SK-N-MC (cell line): Measurements from ENCODE around the gene RARS2.
A peak's percentile ranks its signal among the peaks of the same experiment; 100 is the strongest.

Experiments used
- DNase-seq: peaks from one replicate; pipeline ENCODE4 v3.0.0-alpha.2; 2011; ENCODE audit warnings: low read depth, low spot score
- H3K27ac ChIP-seq: fragments of 200-600 bp; sonication (generic); 2 replicates; pipeline ENCODE4 v1.5.1; 2016; ENCODE audit warnings: mixed run types
- H3K36me3 ChIP-seq: fragments of 200-600 bp; sonication (generic); 2 replicates; pipeline ENCODE4 v1.6.1; 2017; ENCODE audit warnings: antibody characterized with exemption, low read length, mixed read lengths; ENCODE audit not compliant: insufficient read depth
- H3K4me3 ChIP-seq: fragments of 200-600 bp; sonication (generic); 2 replicates; pipeline ENCODE4 v1.5.1; 2016
- H3K9ac ChIP-seq: fragments of 200-600 bp; sonication (generic); 2 replicates; pipeline ENCODE4 v1.8.0; 2017; ENCODE audit warnings: mixed run types, mixed read lengths; ENCODE audit not compliant: insufficient read length
- H3K9me3 ChIP-seq: fragments of 200-600 bp; sonication (generic); 2 replicates; pipeline ENCODE4 v1.6.1; 2017; ENCODE audit warnings: low read depth, mild to moderate bottlenecking, antibody characterized with exemption, low read length, moderate library complexity, mixed read lengths
- EZH2 ChIP-seq: fragments of 200-600 bp; sonication (generic); IDR thresholded peaks from one replicate; pipeline ENCODE4 v1.6.1; 2017; ENCODE audit warnings: antibody characterized with exemption
- FOXP2 ChIP-seq: optimal IDR thresholded peaks from 2 replicates; pipeline ENCODE3; 2011; ENCODE audit warnings: mild to moderate bottlenecking, moderate library complexity; ENCODE audit not compliant: insufficient read depth; ENCODE audit errors: extremely low read length, control extremely low read depth
- POLR2AphosphoS5 ChIP-seq: IDR thresholded peaks from 2 replicates; pipeline ENCODE4 v1.6.1; 2012; ENCODE audit warnings: mild to moderate bottlenecking, low read depth, low read length, borderline replicate concordance

The RARS2 gene

DNA sequence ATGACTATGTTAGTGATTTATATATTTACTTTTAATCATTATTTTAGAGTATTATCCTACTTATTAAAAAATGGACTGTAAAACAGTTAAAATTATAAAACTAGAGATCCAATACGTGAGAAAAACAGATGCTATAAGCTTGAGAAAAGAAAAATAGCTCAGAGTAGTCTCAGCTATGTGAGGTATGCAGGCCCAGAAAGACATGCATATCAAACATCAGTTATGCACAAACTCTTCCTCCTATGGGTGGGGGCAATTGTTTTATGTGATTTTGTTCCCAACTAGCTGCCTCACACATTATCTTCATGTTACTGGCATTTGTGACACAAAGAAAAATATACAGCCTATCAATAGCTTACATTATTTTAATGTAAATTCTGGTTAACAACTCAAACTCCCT, 28.8 kb downstream of the RARS2 start:
- Histone ChIP-seq H3K36me3 (peaks cover 32% of the 10 kb centered on the region), H3K9me3 (no peaks in the 10 kb centered on the region), H3K9ac (no peak overlapping the region), H3K27ac (no peak overlapping the region), H3K4me3 (no peak overlapping the region)
- no peak for DNase-seq
- no peak for TF ChIP-seq EZH2
- no peak for TF ChIP-seq FOXP2
- no peak for TF ChIP-seq POLR2AphosphoS5

GRCh38 chr6:87558446-87558845, 31.3 kb downstream of the RARS2 start:
- Histone ChIP-seq H3K27ac (no peak overlapping the region), H3K4me3 (no peak overlapping the region), H3K9ac (no peak overlapping the region), H3K36me3 (peaks cover 28% of the 10 kb centered on the region), H3K9me3 (no peaks in the 10 kb centered on the region)
- no peak for DNase-seq
- TF ChIP-seq FOXP2 (no peak), EZH2 (no peak)

DNA sequence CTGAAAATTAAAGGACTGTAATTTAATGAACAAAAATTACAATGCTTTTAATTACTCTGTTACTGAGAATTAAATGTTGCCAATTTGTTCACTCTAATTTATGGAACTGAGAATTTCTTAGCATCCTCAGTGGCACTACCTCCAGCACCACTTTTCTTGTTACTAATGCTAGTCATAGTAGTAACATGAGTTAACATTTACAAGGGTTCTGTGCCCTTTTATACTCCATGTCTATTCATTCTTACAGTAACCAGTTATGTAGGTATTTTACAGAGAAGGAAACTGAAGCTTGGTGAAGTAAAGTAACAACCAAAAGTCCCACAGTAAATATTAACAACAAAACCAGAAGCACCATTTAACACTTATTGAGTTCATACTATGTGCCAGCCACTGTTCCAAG, 34.3 kb downstream of the RARS2 start:
- TF ChIP-seq EZH2 (no peak), POLR2AphosphoS5 (no peak), FOXP2 (no peak)
- H3K9me3 ChIP-seq = no peaks in the 10 kb centered on the region
- H3K9ac ChIP-seq = no peak overlapping the region
- no peak for DNase-seq
- no peak overlapping the region for H3K4me3 ChIP-seq
- no peak overlapping the region for H3K27ac ChIP-seq
- H3K36me3 ChIP-seq = peaks cover 14% of the 10 kb centered on the region

GRCh38 chr6:87553159-87553765, 36.5 kb downstream of the RARS2 start:
- TF ChIP-seq EZH2 (no peak), FOXP2 (no peak), POLR2AphosphoS5 (no peak)
- no peak for DNase-seq
- peaks cover 31% of the 10 kb centered on the region for H3K36me3 ChIP-seq
- H3K27ac ChIP-seq = no peak overlapping the region
- no peak overlapping the region for H3K9ac ChIP-seq
- H3K9me3 ChIP-seq = no peaks in the 10 kb centered on the region
- no peak overlapping the region for H3K4me3 ChIP-seq

DNA sequence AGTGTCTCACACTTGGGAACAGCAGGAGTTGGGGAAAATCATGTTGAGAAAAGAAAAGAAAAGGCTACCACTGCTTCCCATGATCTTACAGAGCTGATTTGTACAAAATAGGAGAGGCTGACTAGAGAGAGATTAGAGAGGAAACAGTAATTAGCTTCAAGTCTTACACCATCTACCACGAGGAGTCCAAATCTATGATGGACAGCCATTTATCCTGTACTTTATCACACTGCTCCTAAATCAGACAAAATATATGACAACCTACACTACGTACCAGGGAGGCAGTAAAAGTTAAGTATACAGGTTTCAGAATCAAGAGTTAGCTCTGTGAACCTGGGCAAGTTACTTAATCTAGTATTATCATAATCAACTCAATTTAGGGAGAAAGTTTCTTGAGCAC, 38.0 kb downstream of the RARS2 start:
- Histone ChIP-seq H3K36me3 (peaks cover 31% of the 10 kb centered on the region), H3K27ac (no peak overlapping the region), H3K4me3 (no peak overlapping the region), H3K9ac (no peak overlapping the region), H3K9me3 (no peaks in the 10 kb centered on the region)
- DNase-seq = no peak
- no peak for TF ChIP-seq EZH2
- no peak for TF ChIP-seq POLR2AphosphoS5
- no peak for TF ChIP-seq FOXP2

DNA sequence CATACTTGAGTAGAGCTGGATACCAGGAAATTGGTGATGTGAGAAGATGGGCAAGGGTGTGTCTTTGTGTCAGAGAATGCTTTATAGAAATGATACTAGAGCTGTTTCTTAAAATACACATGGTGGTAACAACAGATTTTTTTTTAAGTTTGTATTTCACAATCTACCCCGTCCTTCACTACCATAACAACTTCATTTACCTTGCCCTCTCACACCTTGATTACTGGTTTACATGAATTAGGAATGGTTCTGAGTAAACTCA, 45.4 kb downstream of the RARS2 start:
- Histone ChIP-seq H3K4me3 (no peak overlapping the region), H3K9ac (no peak overlapping the region), H3K9me3 (0 out of 2 replicates have a peak, but pooled peaks cover 3% of the 10 kb centered on the region), H3K36me3 (peaks cover 50% of the 10 kb centered on the region), H3K27ac (0 out of 2 replicates have a peak overlapping the region, but pooled peaks have one; percentile 7)
- TF ChIP-seq POLR2AphosphoS5 (no peak), FOXP2 (no peak)
- DNase-seq = no peak

GRCh38 chr6:87543696-87544473, 45.9 kb downstream of the RARS2 start:
- Histone ChIP-seq H3K27ac (peak overlapping the region; percentile 7; the same call in 1 of the 2 replicates), H3K9me3 (0 out of 2 replicates have a peak, but pooled peaks cover 3% of the 10 kb centered on the region), H3K9ac (no peak overlapping the region), H3K36me3 (peaks cover 52% of the 10 kb centered on the region), H3K4me3 (no peak overlapping the region)
- DNase-seq = no peak
- TF ChIP-seq FOXP2 = no peak
- no peak for TF ChIP-seq EZH2
- TF ChIP-seq POLR2AphosphoS5 = no peak

DNA sequence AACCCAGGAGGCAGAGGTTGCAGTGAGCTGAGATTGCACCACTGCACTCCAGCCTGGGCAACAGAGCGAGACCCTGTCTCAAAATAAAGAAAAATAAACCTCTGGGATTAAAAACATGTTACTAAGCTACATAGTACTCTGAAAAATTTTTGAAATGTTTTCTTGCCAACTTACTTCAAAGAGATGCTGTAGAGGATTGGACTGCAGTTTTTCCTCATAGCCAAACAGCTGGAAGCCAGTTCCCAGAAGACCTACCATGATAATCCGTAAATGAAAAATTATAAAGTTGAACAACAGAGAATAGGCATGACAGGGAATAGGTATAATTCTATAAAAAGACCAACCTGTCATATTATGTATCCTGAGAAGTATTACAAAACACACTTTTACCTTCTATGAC, 48.0 kb downstream of the RARS2 start:
- Histone ChIP-seq H3K9ac (no peak overlapping the region), H3K4me3 (no peak overlapping the region), H3K9me3 (0 out of 2 replicates have a peak, but pooled peaks cover 3% of the 10 kb centered on the region), H3K36me3 (peaks cover 52% of the 10 kb centered on the region), H3K27ac (no peak overlapping the region)
- DNase-seq = no peak
- TF ChIP-seq EZH2 = no peak
- TF ChIP-seq FOXP2 = no peak
- no peak for TF ChIP-seq POLR2AphosphoS5
